Fibroblast of upper back skin (primary cell): ENCODE data around the gene TMED10.

Experiments used
- DNase-seq: peaks from one replicate; pipeline ENCODE4 v3.0.0-alpha.2; 2013

Gene TMED10

DNA sequence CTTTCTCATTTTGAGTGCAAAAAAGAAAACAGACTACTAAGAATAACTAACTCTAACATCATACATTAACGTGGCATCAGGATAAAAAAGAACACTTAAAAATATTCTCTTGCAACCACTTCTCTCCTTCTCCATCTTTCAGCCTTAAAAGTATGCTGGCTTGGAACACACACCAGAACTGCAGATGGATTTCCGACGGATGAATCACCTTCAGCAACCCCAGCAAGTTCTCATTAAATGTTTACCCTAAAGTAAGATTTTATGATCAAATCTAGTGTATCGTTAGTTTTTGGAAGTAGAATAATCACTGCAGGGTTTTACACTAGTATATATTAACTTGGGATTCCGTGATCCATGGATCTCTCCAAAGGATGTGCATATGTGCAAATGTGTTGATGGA, 50.8 kb downstream of the TMED10 start:
- peak; percentile 57 for DNase-seq

DNA sequence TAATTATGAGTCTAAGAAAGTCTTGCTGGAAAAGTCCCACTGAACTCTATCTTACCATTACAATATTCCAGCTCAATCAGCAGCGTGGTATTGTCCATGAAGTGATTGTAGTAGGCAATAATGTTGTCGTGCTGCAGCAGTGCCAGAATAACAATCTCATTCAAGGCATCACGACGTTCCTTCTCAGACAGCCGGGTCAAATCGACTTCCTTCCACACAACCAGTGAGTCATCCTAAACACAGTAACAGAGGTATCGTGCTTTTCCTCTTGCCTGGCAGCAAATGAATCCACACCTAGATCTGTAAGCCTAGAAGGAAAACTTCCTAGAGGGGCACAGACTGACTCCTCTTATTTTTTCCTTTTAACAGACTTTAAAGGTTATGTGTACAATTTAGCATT, 52.4 kb downstream of the TMED10 start:
- DNase-seq = peak; percentile 26

- no peak for DNase-seq
Measured at GRCh38 chr14:75121552-75121951, 54.9 kb downstream of the TMED10 start.

DNA sequence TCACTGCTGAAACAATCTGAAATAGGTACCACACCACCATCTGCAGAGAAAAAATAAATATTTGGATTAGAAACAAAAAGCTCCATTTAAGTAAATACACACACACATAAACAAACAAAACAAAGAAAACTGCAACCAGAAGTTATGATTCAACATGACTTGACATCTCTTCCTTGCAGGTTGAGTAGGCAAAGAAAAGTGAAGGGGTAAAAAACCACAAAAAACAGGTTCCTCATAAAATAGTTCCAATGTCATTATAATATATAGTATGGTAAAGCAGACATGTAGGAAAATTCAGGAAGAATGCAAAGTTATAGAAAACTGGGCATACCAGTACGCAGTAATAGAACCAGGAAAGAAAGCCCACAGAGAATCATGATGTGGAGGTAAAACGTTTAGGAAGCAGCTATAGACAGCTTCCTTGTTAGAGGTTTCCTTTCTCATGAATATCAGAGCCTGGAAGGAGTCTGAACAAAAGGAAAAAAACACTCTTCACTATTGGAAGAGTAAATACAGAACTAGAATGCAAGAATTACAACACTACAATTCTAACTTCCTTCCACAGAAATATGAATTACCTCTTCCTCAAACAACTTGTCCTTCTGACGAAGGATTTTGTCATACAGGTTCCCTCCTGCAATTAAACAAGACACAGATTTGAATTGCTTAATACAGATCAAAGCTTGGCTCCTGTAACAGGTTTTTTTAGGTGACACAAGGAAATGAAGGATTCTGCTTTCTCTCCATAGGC, 55.7 kb downstream of the TMED10 start:
- DNase-seq = no peak

DNA sequence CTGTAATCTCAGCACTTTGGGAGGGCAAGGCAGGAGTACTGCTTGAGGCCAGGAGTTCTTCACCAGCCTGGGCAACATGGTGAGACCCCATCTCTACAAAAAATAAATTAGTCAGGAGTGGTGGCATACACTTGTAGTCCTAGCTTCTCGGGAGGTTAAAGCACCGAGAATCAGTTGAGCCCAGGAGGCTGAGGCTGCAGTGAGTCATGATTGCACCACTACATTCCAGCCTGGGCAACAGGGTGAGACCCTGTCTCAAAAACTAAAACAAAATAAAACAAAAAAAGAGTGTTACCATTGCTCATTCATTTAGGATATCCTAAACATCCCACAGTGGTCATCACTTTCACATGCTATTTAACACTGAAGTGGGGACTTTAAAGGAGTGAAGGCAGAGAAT, 57.4 kb downstream of the TMED10 start:
- DNase-seq = no peak

GRCh38 chr14:75113932-75114539, 62.4 kb downstream of the TMED10 start:
- DNase-seq = no peak

DNA sequence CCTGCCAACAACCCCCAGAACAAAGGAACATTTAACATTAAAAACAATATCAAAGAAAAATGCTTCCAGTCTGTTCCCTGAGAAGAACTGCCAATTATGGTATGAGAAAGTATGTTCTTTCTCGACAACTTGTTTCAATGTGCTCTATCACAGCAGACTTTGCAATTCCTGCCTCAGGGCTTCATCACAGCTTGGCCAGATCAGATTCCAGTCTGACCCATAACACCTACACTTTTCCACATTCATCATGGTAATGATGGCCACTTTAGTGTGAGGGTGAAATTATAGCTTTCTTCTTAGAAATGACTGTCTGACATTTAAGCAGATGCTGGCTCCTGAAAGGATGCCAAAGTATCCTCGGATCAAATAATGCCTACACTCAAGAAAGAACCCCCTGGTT, 66.5 kb downstream of the TMED10 start:
- DNase-seq = no peak

- no peak for DNase-seq
Measured at GRCh38 chr14:75107186-75107585, 69.2 kb downstream of the TMED10 start.

DNA sequence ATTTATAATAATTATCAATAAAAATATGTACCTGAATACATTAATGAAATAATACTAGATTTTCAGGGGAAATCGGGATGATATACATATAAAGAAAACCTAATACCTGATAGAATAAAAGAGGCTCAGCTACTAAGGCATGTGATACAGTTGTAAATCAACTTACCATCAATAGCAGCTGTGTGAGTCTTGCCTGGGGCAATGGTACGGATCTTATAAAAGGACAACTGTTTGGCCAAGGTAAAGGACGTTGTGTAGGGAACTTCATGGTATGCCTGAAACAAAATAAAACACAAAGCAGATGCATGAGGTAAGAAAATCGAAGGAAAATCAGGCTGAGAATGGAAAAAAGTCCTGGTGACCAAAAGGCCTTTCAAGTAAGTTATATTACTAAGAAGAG, 74.9 kb downstream of the TMED10 start:
- no peak for DNase-seq

GRCh38 chr14:75098682-75099081, 77.7 kb downstream of the TMED10 start:
- DNase-seq = no peak

- DNase-seq = no peak
Measured at GRCh38 chr14:75098212-75098611, 78.2 kb downstream of the TMED10 start.

- DNase-seq = no peak
Measured at GRCh38 chr14:75096959-75097358, 79.5 kb downstream of the TMED10 start.

DNA sequence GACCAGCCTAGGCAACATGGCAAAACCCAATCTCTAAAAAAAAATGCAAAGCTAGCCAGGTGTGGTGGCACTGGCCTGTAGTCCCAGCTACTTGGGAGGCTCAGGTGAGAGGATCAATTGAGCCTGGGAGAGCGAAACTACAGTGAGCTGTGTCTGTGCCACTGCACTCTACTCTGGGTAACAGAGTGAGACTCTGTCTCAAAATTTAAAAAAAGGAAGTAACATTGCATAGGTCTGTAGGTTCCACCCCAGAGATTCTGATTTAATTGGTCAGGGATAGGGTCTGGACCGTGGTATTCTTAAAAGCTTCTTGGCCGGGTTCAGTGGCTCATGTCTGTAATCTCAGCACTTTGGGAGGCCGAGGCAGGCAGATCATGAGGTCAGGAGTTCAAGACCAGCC, 80.7 kb downstream of the TMED10 start:
- DNase-seq = no peak

GRCh38 chr14:75094896-75095295, 81.5 kb downstream of the TMED10 start:
- peak; percentile 79 for DNase-seq

GRCh38 chr14:75092698-75093097, 83.7 kb downstream of the TMED10 start:
- DNase-seq = no peak

GRCh38 chr14:75091251-75091650, 85.2 kb downstream of the TMED10 start:
- DNase-seq = no peak

DNA sequence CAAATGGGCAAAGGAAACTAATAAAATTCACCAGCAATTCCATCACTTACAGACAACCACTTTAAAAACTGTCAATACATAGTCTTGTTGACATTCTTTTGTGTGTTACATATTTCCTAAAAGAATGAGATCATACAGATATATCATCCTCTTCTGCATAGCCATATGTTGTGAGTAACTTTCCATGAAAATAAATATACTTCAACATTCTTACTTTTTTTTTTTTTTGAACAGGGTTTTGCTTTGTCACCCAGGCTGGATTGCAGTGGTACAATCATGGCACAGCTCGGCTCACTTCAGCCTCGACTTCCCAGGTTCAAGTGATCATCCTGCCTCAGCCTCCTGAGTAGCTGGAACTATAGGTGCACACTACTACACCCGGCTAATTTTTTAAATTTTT, 86.1 kb downstream of the TMED10 start:
- peak; percentile 28 for DNase-seq

GRCh38 chr14:75088566-75089373, 87.6 kb downstream of the TMED10 start:
- peak; percentile 64 for DNase-seq

DNA sequence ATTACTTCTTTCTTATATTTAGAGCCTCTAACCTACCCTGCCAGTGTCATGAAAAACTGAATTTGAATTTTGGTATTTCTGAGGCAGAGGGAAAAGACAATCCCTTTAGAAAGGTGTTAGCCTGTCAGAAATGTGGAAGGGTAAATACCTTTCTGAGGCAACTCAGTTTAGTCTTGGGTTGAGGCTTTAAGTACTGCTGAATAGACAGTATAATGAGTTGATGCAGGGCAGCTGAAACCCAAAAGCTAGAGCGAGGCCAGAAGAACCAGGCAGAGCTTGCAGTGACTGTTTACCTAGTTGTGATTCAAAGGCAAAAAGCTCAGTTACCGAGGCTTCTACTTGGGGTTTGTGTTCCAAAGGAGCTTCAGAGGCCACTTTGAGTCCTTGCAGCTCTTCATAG, 88.3 kb downstream of the TMED10 start:
- DNase-seq = no peak

- no peak for DNase-seq
Measured at GRCh38 chr14:75084513-75084912, 91.9 kb downstream of the TMED10 start.

GRCh38 chr14:75083271-75083670, 93.1 kb downstream of the TMED10 start:
- DNase-seq = no peak

DNA sequence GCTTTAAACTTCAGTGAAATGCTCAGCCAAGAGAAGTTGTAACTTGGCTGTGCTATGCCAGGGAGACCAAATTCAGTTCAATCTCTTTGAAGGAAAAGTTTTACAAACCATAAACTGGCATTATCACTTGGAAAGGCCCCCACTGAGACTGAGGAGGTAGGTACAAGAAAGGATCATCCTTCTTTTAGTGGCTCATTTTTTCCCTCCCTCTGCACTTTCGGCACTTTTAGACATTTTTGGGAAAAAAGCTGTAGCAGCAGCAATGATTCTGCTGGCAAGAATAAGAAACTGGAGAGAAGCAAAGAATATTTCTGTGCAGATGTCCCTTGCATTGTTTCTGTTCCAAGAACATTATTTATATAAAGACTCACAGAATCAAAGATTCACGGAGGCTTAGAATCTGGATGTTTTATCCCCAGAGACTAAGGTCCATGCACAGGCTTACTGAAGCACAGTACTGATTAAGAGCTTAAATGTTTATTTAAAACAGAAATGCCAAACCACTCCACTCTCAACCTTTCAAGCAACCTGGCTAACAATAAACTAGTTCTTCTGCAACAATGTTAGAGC, 94.7 kb downstream of the TMED10 start:
- DNase-seq = no peak
